Gastrocnemius medialis (tissue), 4 donors: ENCODE data around the gene CPED1. TPM values are rescaled to one million over a fixed set of nuclear protein-coding genes. Genes with fewer than 3 reads are reported as not detected.

Source experiments
- ATAC-seq, 2 donors: fragments of 150-250 bp; one replicate each; pipeline ENCODE4 v1.9.1; 2016
- DNase-seq, 2 donors: peaks; one replicate each; pipeline ENCODE4 v3.0.0-alpha.2; 2019
- H3K27ac ChIP-seq, 4 donors: fragments of 200-600 bp; sonication (generic); 1 replicate in 1 of 4; 2 replicates in 3 of 4; pipeline ENCODE4 v1.5.1; 2016 to 2018; ENCODE audit warnings: mild to moderate bottlenecking in 2 of 4, moderate library complexity in 1 of 4
- H3K27me3 ChIP-seq, 3 donors: fragments of 200-600 bp; sonication (generic) in 2 of 3; 1 replicate in 1 of 3; 2 replicates in 2 of 3; pipeline versions ENCODE4 v1.5.1 to v1.6.0; 2016 to 2019; ENCODE audit warnings: mild to moderate bottlenecking in 1 of 3, moderate library complexity in 1 of 3
- H3K36me3 ChIP-seq, 2 donors: fragments of 200-600 bp; sonication (generic) in 1 of 2; one replicate each; pipeline ENCODE4 v1.5.1; 2017 to 2018
- H3K4me1 ChIP-seq, 2 donors: fragments of 200-600 bp; sonication (generic) in 1 of 2; one replicate each; pipeline ENCODE4 v1.5.1; 2016 to 2017; ENCODE audit warnings: mild to moderate bottlenecking in 2 of 2
- H3K4me3 ChIP-seq, 4 donors: fragments of 200-600 bp; sonication (generic) in 3 of 4; 1 replicate in 1 of 4; 2 replicates in 3 of 4; pipeline ENCODE4 v1.5.1; 2016 to 2019; ENCODE audit warnings: mild to moderate bottlenecking in 2 of 4
- H3K9me3 ChIP-seq, 3 donors: fragments of 200-600 bp; sonication (generic) in 2 of 3; 1 replicate in 1 of 3; 2 replicates in 2 of 3; pipeline ENCODE4 v1.5.1; 2016 to 2019
- CTCF ChIP-seq, 5 experiments: fragments of 450-650 bp in 3 of 5; fragments of 200-600 bp in 2 of 5; sonication (generic) in 2 of 5; IDR thresholded peaks in 4 of 5; conservative IDR thresholded peaks in 1 of 5; 1 replicate in 4 of 5; 2 replicates in 1 of 5; pipeline ENCODE4 v1.5.1; 2016 to 2019; ENCODE audit warnings: antibody characterized with exemption in 5 of 5, mild to moderate bottlenecking in 3 of 5, moderate library complexity in 3 of 5
- POLR2A ChIP-seq, 2 donors: fragments of 450-650 bp; IDR thresholded peaks; one replicate each; pipeline ENCODE4 v1.6.1; 2017; ENCODE audit warnings: antibody characterized with exemption in 2 of 2, mild to moderate bottlenecking in 2 of 2, moderate library complexity in 2 of 2
- in situ Hi-C, 4 donors: fragments of 200-750 bp; cut with MboI; loops; one replicate each; pipeline versions ENCODE4 v1.15.0 to v1.8.0; 2017; ENCODE audit warnings: low sequenced_read_pairs in 4 of 4
- intact Hi-C: fragments of 100-400 bp; cut with DNase I; formaldehyde crosslinking; loops from one replicate; pipeline ENCODE4 v1.15.1; 2023; ENCODE audit warnings: low total_unique reads
- total RNA-seq, 4 donors: library from RNA; depleted of rRNA; stranded (reverse); fragments of >200 nt; gene quantifications; one replicate each; pipeline versions ENCODE4 v1.1.0 to v1.2.3, GENCODE V29; 2016

Gene CPED1
- total RNA-seq, 4 donors from 2014 or later, result 4.8 to 35.5 (median 34.1) TPM

- TF ChIP-seq CTCF (IDR thresholded peaks at IDR 0.05 in 4 of 5, conservative IDR thresholded peaks at IDR 0.05 in 1 of 5) (no peak), POLR2A (IDR thresholded peaks at IDR 0.05) (no peak)
- in situ Hi-C loops (no loop called here), intact Hi-C loops (no loop called here)
- Histone ChIP-seq H3K4me1 (no peaks in the 10 kb centered on the region), H3K36me3 (no peaks in the 10 kb centered on the region), H3K9me3 (no peaks in the 10 kb centered on the region), H3K27me3 (peaks cover 16 to 24% (median 17%) of the 10 kb centered on the region in 3 donors), H3K27ac (no peak overlapping the region), H3K4me3 (no peak overlapping the region)
- DNase-seq (no peak), ATAC-seq (no peak)
Measured at GRCh38 chr7:121337398-121337797, 348.9 kb downstream of the CPED1 start.

- in situ Hi-C loops (no loop called here), intact Hi-C loops (no loop called here)
- no peak for ATAC-seq
- Histone ChIP-seq H3K9me3 (no peaks in the 10 kb centered on the region), H3K27ac (no peak overlapping the region), H3K36me3 (no peaks in the 10 kb centered on the region), H3K27me3 (peaks cover under 1 to 15% (median 1%) of the 10 kb centered on the region in 3 donors), H3K4me1 (peaks cover 0 to 2% of the 10 kb centered on the region in 2 donors), H3K4me3 (no peak overlapping the region)
- DNase-seq, result no peak
- no peak for TF ChIP-seq CTCF (IDR thresholded peaks at IDR 0.05 in 4 of 5, conservative IDR thresholded peaks at IDR 0.05 in 1 of 5)
- no peak for TF ChIP-seq POLR2A (IDR thresholded peaks at IDR 0.05)
Measured at GRCh38 chr7:121339082-121339481, 350.6 kb downstream of the CPED1 start.

GRCh38 chr7:121341933-121342332, 353.4 kb downstream of the CPED1 start:
- no peak overlapping the region for H3K27ac ChIP-seq
- no peak overlapping the region for H3K4me3 ChIP-seq
- in situ Hi-C loops (no loop called here), intact Hi-C loops (no loop called here)
- H3K4me1 ChIP-seq, result peaks cover 0 to 5% of the 10 kb centered on the region in 2 donors
- DNase-seq, result no peak
- H3K36me3 ChIP-seq, result no peaks in the 10 kb centered on the region
- no peak for ATAC-seq
- no peaks in the 10 kb centered on the region for H3K9me3 ChIP-seq
- TF ChIP-seq CTCF (IDR thresholded peaks at IDR 0.05 in 4 of 5, conservative IDR thresholded peaks at IDR 0.05 in 1 of 5), result no peak
- TF ChIP-seq POLR2A (IDR thresholded peaks at IDR 0.05), result no peak
- no peaks in the 10 kb centered on the region for H3K27me3 ChIP-seq

- no peak for TF ChIP-seq CTCF (IDR thresholded peaks at IDR 0.05 in 4 of 5, conservative IDR thresholded peaks at IDR 0.05 in 1 of 5)
- DNase-seq, result no peak
- in situ Hi-C loops, result no loop called here
- peaks cover 0 to 5% of the 10 kb centered on the region in 2 donors for H3K4me1 ChIP-seq
- H3K9me3 ChIP-seq, result no peaks in the 10 kb centered on the region
- no peak overlapping the region for H3K27ac ChIP-seq
- no peak for ATAC-seq
- no peak overlapping the region for H3K4me3 ChIP-seq
- H3K36me3 ChIP-seq, result no peaks in the 10 kb centered on the region
- intact Hi-C loops, result no loop called here
- no peaks in the 10 kb centered on the region for H3K27me3 ChIP-seq
Measured at GRCh38 chr7:121342631-121343030, 354.1 kb downstream of the CPED1 start.

GRCh38 chr7:121343302-121343701, 354.8 kb downstream of the CPED1 start:
- no peak overlapping the region for H3K4me3 ChIP-seq
- DNase-seq (no peak), ATAC-seq (no peak)
- intact Hi-C loops, result no loop called here
- H3K27me3 ChIP-seq, result no peaks in the 10 kb centered on the region
- TF ChIP-seq CTCF (IDR thresholded peaks at IDR 0.05 in 4 of 5, conservative IDR thresholded peaks at IDR 0.05 in 1 of 5) (no peak), POLR2A (IDR thresholded peaks at IDR 0.05) (no peak)
- peaks cover 0 to 5% of the 10 kb centered on the region in 2 donors for H3K4me1 ChIP-seq
- H3K36me3 ChIP-seq, result no peaks in the 10 kb centered on the region
- H3K9me3 ChIP-seq, result no peaks in the 10 kb centered on the region
- in situ Hi-C loops, result no loop called here
- no peak overlapping the region for H3K27ac ChIP-seq
